Gastrocnemius medialis (tissue), 4 donors: ENCODE measurements around the gene HOXA4. TPM values are rescaled to one million over a fixed set of nuclear protein-coding genes. Genes with fewer than 3 reads are reported as not detected.

Source experiments
- ATAC-seq, 2 donors: fragments of 150-250 bp; one replicate each; pipeline ENCODE4 v1.9.1; 2016
- DNase-seq, 2 donors: peaks; one replicate each; pipeline ENCODE4 v3.0.0-alpha.2; 2019
- H3K27ac ChIP-seq, 4 donors: fragments of 200-600 bp; sonication (generic); 1 replicate in 1 of 4; 2 replicates in 3 of 4; pipeline ENCODE4 v1.5.1; 2016 to 2018; ENCODE audit warnings: mild to moderate bottlenecking in 2 of 4, moderate library complexity in 1 of 4
- H3K27me3 ChIP-seq, 3 donors: fragments of 200-600 bp; sonication (generic) in 2 of 3; 1 replicate in 1 of 3; 2 replicates in 2 of 3; pipeline versions ENCODE4 v1.5.1 to v1.6.0; 2016 to 2019; ENCODE audit warnings: mild to moderate bottlenecking in 1 of 3, moderate library complexity in 1 of 3
- H3K36me3 ChIP-seq, 2 donors: fragments of 200-600 bp; sonication (generic) in 1 of 2; one replicate each; pipeline ENCODE4 v1.5.1; 2017 to 2018
- H3K4me1 ChIP-seq, 2 donors: fragments of 200-600 bp; sonication (generic) in 1 of 2; one replicate each; pipeline ENCODE4 v1.5.1; 2016 to 2017; ENCODE audit warnings: mild to moderate bottlenecking in 2 of 2
- H3K4me3 ChIP-seq, 4 donors: fragments of 200-600 bp; sonication (generic) in 3 of 4; 1 replicate in 1 of 4; 2 replicates in 3 of 4; pipeline ENCODE4 v1.5.1; 2016 to 2019; ENCODE audit warnings: mild to moderate bottlenecking in 2 of 4
- H3K9me3 ChIP-seq, 3 donors: fragments of 200-600 bp; sonication (generic) in 2 of 3; 1 replicate in 1 of 3; 2 replicates in 2 of 3; pipeline ENCODE4 v1.5.1; 2016 to 2019
- POLR2A ChIP-seq, 2 donors: fragments of 450-650 bp; IDR thresholded peaks; one replicate each; pipeline ENCODE4 v1.6.1; 2017; ENCODE audit warnings: antibody characterized with exemption in 2 of 2, mild to moderate bottlenecking in 2 of 2, moderate library complexity in 2 of 2
- in situ Hi-C, 4 donors: fragments of 200-750 bp; cut with MboI; loops; one replicate each; pipeline versions ENCODE4 v1.15.0 to v1.8.0; 2017; ENCODE audit warnings: low sequenced_read_pairs in 4 of 4
- intact Hi-C: fragments of 100-400 bp; cut with DNase I; formaldehyde crosslinking; loops from one replicate; pipeline ENCODE4 v1.15.1; 2023; ENCODE audit warnings: low total_unique reads
- total RNA-seq, 4 donors: library from RNA; depleted of rRNA; stranded (reverse); fragments of >200 nt; gene quantifications; one replicate each; pipeline versions ENCODE4 v1.1.0 to v1.2.3, GENCODE V29; 2016
- TF ChIP-seq, protein P1 (sequence below), 5 experiments: fragments of 450-650 bp in 3 of 5; fragments of 200-600 bp in 2 of 5; sonication (generic) in 2 of 5; IDR thresholded peaks in 4 of 5; conservative IDR thresholded peaks in 1 of 5; 1 replicate in 4 of 5; 2 replicates in 1 of 5; pipeline ENCODE4 v1.5.1; 2016 to 2019; ENCODE audit warnings: antibody characterized with exemption in 5 of 5, mild to moderate bottlenecking in 3 of 5, moderate library complexity in 3 of 5

HOXA4 gene
- total RNA-seq, 4 donors from 2014 or later = 1.7 to 4.2 (median 2.9) TPM

DNA sequence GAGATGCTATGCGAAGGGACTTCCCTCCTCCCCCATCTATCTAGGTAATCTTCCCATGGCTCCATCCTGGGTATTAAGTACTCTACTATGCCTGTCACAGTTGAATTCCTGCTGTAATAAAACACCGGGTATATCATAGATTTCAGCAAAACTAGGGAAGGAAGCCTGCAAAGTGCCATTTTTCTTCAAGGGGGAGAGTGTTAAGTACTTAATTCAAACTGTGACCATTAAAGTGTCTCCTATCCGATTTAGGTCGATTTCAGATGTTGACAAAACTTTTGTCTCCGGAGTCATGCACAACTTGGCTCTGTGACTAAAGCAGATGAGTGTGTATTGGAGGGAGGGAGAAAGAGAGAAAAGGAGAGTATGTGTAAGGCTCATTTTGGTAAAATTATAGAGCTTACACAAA is 4.6 kb downstream of the HOXA4 start:
- in situ Hi-C loops (no loop called here), intact Hi-C loops (loop anchor here (5.0 kb wide), 1 partner anchor 94 kb away; no protein-coding TSS in a partner anchor)
- Histone ChIP-seq H3K4me1 (peaks cover 36 to 53% of the 10 kb centered on the region in 2 donors), H3K27ac (peak overlapping the region; percentile 16 to 58 (median 45)), H3K9me3 (no peaks in the 10 kb centered on the region), H3K36me3 (no peaks in the 10 kb centered on the region), H3K27me3 (no peaks in the 10 kb centered on the region), H3K4me3 (no peak overlapping the region)
- no peak for TF ChIP-seq POLR2A (IDR thresholded peaks at IDR 0.05)
- TF ChIP-seq, protein P1, sequence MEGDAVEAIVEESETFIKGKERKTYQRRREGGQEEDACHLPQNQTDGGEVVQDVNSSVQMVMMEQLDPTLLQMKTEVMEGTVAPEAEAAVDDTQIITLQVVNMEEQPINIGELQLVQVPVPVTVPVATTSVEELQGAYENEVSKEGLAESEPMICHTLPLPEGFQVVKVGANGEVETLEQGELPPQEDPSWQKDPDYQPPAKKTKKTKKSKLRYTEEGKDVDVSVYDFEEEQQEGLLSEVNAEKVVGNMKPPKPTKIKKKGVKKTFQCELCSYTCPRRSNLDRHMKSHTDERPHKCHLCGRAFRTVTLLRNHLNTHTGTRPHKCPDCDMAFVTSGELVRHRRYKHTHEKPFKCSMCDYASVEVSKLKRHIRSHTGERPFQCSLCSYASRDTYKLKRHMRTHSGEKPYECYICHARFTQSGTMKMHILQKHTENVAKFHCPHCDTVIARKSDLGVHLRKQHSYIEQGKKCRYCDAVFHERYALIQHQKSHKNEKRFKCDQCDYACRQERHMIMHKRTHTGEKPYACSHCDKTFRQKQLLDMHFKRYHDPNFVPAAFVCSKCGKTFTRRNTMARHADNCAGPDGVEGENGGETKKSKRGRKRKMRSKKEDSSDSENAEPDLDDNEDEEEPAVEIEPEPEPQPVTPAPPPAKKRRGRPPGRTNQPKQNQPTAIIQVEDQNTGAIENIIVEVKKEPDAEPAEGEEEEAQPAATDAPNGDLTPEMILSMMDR (IDR thresholded peaks at IDR 0.05 in 4 of 5, conservative IDR thresholded peaks at IDR 0.05 in 1 of 5) = no peak
- DNase-seq (no peak), ATAC-seq (no peak)

DNA sequence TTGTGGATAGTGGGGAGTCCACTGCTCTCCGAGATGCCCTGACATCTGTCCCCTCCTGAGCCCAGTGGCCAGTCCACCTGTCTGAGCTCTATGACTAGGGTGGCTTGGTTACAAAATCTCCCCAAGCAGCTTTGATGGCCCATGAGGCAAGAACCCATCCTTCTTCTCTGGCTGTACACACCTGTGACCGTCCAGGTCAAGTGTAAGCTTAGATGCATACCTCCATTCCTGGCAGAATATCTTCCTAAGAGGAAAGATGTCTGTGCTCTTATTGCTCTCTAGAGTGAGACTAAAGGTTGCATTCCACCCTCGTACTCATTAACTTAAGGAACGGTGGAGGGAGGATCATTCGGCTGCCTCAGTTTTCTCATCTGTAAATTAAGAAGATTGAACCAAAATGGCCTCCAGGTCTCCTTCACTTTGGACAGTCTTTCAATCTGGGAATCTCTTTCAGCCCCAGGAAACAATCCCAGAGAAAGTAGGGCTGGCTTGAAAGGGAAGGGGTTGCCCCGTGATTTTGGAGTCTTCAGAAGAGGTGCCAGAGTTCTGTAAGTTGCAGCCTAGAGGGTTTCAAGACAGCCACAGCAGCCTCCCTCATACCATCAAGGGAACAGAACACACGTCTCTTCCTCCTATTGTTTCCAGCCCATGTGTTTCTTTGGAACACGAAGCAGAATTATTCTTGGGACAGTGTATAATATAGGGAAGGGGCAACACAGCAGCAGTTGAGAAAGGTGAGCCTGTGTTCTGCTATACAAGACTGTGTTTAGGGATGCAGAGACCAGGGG is 5.5 kb downstream of the HOXA4 start:
- Histone ChIP-seq H3K27ac (peak overlapping the region; percentile 16 to 58 (median 45)), H3K4me1 (peaks cover 42 to 62% of the 10 kb centered on the region in 2 donors), H3K4me3 (no peak overlapping the region), H3K27me3 (no peaks in the 10 kb centered on the region), H3K36me3 (no peaks in the 10 kb centered on the region), H3K9me3 (no peaks in the 10 kb centered on the region)
- intact Hi-C loops = loop anchor here (5.0 kb wide), 1 partner anchor 93 kb away; no protein-coding TSS in a partner anchor
- no peak for DNase-seq
- ATAC-seq = no peak
- peak in 1 of 2 donors; percentile 41 for TF ChIP-seq POLR2A (IDR thresholded peaks at IDR 0.05)
- TF ChIP-seq, protein P1 (IDR thresholded peaks at IDR 0.05 in 4 of 5, conservative IDR thresholded peaks at IDR 0.05 in 1 of 5) = no peak
- in situ Hi-C loops = no loop called here

DNA sequence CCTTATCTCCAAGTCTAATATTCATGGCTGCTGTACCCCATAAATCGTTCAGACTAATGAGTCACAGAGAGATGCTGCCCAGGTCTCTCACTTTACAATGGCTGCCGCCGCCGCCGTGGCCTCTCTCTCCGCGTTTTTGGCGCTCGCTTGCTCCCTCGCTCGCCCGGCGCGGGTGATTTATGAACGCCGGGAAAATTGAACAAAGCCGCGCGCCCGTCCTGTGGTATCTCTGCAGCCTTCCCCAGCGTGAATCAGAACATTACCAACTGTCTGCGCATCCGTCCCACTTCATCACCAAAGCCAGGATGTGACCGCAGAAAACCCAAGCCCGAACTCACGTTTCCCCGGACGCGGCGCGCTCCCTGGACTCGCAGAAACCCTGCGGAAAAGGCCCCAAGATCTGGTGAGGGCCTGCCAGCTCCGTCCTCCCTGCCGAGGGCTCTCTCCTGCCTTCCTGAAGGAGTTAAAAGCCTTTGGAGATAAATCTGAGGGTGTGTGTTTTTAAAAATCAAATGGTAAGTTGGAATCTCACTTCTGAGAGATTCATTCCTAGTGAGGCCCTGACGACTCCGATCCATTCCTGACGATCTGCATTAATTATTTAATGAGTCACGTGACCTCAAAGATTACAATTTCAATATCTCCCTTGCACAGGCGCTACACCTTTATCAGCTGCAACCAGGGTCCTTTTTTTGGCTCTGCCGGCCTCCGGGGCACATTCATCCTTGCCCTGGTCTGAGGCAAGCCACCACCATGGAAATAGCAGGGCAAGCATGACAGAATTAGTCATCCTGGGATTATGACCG is 6.3 kb downstream of the HOXA4 start:
- ATAC-seq (no peak), DNase-seq (no peak)
- Histone ChIP-seq H3K4me1 (peaks cover 38 to 63% of the 10 kb centered on the region in 2 donors), H3K27me3 (no peaks in the 10 kb centered on the region), H3K4me3 (no peak overlapping the region), H3K9me3 (no peaks in the 10 kb centered on the region), H3K27ac (peak overlapping the region in 2 of 4 donors; percentile 42 to 48), H3K36me3 (no peaks in the 10 kb centered on the region)
- TF ChIP-seq POLR2A (IDR thresholded peaks at IDR 0.05) = no peak
- TF ChIP-seq, protein P1 (IDR thresholded peaks at IDR 0.05 in 4 of 5, conservative IDR thresholded peaks at IDR 0.05 in 1 of 5) = no peak
- in situ Hi-C loops = no loop called here
- intact Hi-C loops = no loop called here

DNA sequence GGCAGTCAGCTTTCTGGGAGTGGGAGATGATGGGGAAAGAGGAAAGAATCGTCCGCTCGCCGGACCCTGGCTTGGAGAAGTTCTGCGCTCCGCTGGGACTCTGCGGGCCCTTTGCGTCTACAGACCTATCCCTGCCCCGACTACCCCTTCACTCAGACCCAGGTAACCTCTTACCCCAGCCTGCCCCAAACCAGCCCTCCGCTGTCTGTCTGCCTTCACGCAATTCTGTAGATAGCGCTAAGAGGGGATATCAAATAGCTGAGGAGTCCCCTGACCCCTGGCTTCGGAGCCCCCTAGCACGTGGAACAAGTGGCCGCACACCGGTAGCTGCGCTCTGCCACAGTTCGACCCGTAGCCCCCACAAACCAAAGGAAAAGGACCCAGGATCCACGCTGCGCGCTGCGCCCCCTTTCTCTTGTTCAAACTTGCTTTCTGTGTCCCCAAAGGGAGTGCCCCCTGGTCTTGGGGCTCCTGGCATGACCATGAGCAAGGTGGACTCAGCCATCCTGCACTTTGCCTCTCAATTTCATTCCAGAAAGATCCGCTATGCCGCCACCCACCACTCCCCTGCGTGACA is 7.0 kb downstream of the HOXA4 start:
- no peak overlapping the region for H3K4me3 ChIP-seq
- peaks cover 30 to 56% of the 10 kb centered on the region in 2 donors for H3K4me1 ChIP-seq
- no peak overlapping the region for H3K27ac ChIP-seq
- ATAC-seq (no peak), DNase-seq (no peak)
- TF ChIP-seq POLR2A (IDR thresholded peaks at IDR 0.05) = no peak
- TF ChIP-seq, protein P1 (IDR thresholded peaks at IDR 0.05 in 4 of 5, conservative IDR thresholded peaks at IDR 0.05 in 1 of 5) = no peak
- intact Hi-C loops = no loop called here
- H3K36me3 ChIP-seq = no peaks in the 10 kb centered on the region
- H3K27me3 ChIP-seq = no peaks in the 10 kb centered on the region
- in situ Hi-C loops = no loop called here
- no peaks in the 10 kb centered on the region for H3K9me3 ChIP-seq
